ENCODE measurements around the gene ALB.

Gene ALB

DNA sequence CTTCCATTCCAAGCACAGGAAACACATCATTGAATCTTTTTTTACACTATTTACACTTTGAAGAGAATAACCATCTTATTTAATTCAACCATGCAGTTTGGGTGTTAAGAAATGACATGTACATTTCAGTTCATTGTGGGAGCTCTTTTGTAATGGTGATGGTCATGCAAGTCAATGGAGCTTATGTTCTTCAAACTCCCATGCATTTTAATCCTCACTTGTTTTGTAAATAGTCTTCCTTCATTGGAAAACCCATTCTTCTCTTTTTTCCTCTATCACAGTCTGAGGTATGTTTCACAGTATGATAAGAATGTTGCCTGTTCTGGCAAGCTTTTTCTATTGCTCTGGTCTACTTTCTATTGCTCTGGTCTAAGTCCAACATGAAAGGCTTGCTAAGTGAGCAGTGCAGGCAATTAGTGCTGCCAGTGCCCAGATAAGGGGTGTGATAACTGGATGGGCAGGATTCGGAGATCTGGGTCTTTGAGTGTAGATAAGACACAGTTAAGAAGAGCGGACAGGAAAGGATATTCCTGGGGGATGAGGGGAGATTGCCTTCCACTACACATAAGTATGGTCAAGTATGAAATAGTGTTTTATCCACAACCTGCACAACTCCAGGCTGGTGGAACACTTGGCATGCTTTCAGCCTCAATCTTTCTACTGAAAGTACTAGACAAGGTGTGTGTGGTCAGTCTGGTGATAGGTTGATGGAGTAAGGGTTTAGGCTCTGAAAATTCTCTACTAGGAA lies 49.0 kb downstream of the ALB start:
- DNase-seq, result no peak

DNA sequence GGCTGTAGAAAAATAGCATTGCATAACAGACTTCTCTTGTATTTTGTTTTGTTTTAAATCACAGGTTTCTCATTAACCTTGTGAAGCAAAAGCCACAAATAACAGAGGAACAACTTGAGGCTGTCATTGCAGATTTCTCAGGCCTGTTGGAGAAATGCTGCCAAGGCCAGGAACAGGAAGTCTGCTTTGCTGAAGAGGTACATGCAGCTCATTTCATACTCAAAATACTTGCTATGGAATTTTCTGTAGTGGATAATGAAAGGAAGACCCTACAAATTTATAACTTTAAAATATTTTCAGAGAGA lies 49.6 kb downstream of the ALB start:
- no peak for DNase-seq

DNA sequence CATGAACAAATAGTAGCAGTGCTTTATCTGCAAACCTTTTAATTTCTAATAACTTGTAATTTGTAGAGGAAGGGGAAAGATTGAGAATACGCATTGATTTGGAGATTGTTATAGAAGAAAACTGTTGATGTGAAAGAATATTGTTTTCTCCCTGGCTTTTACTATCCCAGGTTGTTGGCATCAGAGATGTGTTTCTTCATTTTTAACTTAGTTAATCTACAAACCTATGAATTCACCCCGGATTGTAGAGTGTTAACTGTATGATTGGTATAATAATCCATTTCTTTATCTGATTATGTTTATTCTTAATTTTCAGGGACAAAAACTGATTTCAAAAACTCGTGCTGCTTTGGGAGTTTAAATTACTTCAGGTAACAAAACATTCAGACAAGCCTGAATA lies 50.8 kb downstream of the ALB start:
- no peak for DNase-seq

DNA sequence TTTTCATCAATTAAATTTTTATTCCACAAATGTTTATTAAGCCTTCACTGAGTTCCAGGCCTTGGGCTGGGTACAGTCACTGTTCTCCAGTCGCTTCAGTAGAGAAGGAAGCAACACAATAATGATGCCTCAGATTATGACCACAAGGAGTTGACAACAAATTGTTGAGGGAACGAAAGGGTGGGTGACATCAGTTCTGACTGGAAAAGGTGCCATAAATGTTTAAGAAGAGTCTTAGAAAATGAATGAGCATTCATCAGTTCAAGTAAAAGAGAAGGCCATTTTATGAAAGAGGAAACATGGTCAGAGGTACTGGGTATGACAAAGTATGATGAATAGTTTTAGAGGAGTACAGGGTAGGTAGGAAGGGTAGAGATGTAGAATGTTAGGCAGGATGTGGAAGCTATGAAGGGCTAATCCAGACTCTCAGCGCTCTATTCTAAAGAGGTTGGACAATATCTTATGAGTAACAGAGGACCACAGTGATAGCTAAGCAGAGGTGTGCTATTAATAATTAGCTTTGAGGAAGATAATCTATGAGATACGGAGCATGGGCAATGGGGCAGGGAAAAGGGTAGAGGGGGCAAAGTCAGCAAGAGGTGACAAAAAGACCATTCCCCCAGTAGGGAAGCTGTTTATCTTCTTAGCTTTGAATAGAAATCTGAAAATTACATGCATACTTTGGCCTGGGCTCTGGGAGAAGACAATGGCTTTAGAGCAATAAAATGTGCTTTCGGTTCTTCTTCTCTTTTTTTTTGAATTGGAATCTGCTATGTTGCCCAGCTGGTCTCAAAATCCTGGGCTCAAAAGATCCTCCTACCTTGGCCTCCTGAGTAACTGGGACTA lies 52.3 kb downstream of the ALB start:
- DNase-seq, result no peak

DNA sequence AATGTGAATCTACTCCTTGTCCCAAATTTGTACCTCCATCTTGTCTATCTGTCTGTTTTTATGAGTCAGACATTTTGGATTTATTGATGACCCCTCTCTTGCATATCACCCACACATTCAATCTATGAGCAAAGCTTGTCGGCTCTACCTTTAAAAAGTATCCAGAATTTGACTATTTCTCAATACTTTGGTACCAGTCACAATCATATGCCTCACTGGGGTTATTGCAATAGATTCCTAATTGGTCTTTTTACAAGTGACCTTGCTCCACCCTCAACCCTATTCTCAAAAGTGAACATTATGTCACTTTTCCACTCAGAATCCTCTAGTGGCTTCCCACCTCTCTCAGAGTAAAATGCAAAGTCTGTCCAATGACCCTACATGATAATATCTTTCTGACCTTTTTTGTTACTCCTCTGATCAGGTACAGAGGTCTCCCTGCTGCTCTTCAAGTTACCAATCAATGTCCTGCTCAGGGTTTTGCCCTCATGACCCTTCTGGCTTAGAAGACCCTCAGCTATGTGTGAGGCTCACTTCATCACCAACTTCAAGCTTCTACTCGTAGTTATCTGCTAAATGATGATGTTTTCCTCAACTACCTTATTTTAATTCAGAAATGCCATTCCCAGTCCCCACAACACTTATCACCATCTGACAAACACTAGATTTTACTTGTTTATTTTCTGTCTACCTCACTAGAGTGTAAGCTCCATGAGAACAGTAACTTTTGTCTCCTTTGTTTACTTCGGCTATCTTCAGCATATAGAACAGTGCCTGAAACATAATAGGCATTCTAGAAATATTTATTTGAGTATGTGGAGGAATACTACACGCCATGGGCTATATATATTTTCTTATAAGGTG lies 54.3 kb downstream of the ALB start:
- no peak for DNase-seq

DNA sequence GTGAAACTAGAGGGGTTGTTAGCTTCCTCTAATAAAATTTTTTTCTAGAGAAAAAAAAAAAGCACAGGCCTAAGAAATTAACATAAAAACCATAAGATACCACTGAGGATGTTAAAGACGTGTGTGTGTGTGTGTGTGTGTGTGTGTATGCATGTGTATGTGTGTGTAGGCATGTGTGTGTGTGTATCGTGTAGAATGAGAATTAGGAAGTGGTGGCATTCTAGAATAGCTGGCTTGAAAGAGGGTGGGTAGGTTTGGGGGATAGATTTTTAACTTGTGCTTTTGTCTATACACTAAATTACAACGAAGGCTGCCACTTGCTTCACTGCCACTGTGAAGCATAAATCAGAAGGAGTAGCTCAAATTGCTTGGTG lies 54.9 kb downstream of the ALB start:
- no peak for DNase-seq

DNA sequence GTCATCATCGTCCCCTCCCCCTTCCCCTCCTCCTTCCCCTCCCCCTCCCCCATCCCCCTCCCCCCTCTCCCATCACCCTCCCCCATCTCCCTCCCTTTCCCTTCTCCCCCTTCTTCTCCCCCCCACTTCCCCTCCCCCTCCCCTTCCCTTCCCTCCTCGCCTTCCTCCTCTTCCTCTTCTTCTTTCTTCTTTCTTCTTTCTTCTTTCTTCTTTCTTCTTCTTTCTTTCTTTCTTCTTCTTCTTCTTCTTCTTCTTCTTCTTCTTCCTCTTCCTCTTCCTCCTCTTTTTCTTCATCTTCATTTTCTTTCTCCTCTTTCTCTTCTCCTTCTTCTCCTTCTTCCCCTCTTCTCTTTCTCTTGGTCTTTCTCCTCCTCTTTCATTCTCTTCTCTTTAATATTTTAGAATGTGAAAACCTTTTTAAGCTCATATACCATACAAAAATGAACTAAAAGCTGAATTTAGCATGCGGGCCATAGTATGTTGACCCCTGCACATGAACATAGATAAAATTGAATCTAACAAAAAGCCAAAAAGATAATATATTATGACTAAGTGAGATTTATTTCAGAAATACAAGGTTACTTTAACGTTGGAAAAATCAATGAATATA lies 56.9 kb downstream of the ALB start:
- DNase-seq, result no peak

DNA sequence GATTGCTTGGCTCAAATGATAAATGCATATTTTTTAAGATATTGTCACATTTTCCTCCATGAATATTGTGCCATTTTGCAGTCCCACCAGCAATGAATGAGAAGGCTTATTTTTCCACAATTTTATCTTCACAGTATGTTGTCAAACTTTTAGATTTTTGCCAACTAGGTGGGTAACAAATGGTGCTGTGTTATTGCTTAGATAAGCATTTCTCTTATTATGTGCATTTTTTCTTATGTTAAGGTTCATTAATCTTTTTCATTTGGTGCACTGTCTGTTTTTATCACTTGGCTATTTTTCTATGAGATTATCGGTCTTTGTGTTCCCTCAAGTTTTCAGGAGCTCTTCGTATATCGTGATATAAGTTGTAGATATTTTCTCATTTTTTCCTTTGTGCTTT lies 64.1 kb downstream of the ALB start:
- no peak for DNase-seq

DNA sequence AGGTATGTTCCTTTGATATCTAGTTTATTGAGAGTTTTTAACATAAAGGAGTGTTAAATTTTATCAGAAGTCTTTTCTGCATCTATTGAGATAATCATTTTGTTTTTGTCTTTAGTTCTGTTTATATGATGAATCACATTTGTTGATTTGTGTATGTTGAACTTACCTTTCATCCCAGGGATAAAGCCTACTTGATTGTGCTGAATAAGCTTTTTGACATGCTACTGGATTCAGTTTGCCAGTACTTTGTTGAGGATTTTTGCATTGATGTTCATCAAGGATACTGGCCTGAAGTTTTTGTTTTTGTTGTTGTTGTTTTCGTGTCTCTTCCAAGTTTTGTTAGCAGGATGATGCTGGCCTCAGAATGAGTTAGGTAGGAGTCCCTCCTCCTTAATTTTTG lies 66.6 kb downstream of the ALB start:
- DNase-seq, result no peak
